ENCODE results near the gene BNC2. TPM values are rescaled to one million over a fixed set of nuclear protein-coding genes. Genes with fewer than 3 reads are reported as not detected.

Gene BNC2
- total and polyA plus RNA-seq, 2 of the 4 experiments (the other 2 are of a cell fraction), result 15.5 to 45.2 TPM

DNA sequence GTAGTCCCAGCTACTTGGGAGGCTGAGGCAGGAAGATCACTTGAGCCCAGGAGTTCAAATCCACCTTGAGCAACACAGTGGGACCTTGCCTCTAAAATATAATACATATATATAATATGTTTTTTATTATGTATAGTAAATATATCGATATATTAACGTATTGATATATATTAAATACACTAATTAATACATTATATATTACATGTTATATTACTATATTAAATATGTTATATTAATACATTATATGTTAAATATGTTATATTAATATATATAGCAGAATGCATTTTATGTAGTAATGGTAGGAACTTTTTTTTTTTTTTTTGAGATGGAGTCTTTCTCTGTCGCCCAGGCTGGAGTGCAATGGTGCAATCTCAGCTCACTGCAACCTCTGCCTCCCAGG lies 18.1 kb upstream of the BNC2 start:
- intact Hi-C loops (cut with micrococcal nuclease) (no loop called here), dilution Hi-C loops (cut with HindIII; ENCODE audit: low sequenced_read_pairs, unreplicated experiment) (no loop called here), in situ Hi-C loops (cut with MboI; ENCODE audit: low sequenced_read_pairs) (no loop called here)
- Histone ChIP-seq H3K4me3 (ENCODE audit: insufficient read depth, low read depth, low read length) (no peak overlapping the region), H3K14ac (replicated peaks; ENCODE audit: low read depth, low read length) (no peak overlapping the region), H3K27me3 (ENCODE audit: control insufficient read depth, insufficient read depth, low read length) (no peaks in the 10 kb centered on the region), H2AFZ (replicated peaks; ENCODE audit: low read length, poor library complexity) (no peak overlapping the region), H3K18ac (ENCODE audit: low read depth, low read length) (no peak overlapping the region), H2AK9ac (replicated peaks; ENCODE audit: low read depth, low read length, poor library complexity) (no peak overlapping the region), H4K20me1 (ENCODE audit: insufficient read depth, low read length) (no peaks in the 10 kb centered on the region), H3K9ac (ENCODE audit: low read depth, low read length) (no peak overlapping the region), H3K23ac (ENCODE audit: low read depth, low read length) (no peak overlapping the region), H2BK120ac (ENCODE audit: low read depth, low read length) (no peak overlapping the region), H3K9me1 (ENCODE audit: insufficient read depth, low read length) (peaks cover 6% of the 10 kb centered on the region; the same call in 1 of the 2 replicates), H3K27ac (ENCODE audit: insufficient read depth, low read length) (no peak overlapping the region), H2BK5ac (ENCODE audit: low read depth, low read length, poor library complexity, severe bottlenecking) (no peak overlapping the region), H3K9me3 (ENCODE audit: control insufficient read depth, insufficient read depth, low read length) (no peaks in the 10 kb centered on the region), H3K79me1 (ENCODE audit: low read depth in 1 of 2, low read length in 2 of 2) (no peaks in the 10 kb centered on the region), H2BK15ac (ENCODE audit: low read depth, low read length) (no peak overlapping the region), H3K4me2 (ENCODE audit: low read depth, low read length) (no peak overlapping the region), H4K8ac (ENCODE audit: low read depth in 2 of 2, low read length in 2 of 2) (no peak overlapping the region), H3K56ac (ENCODE audit: extremely low read depth, insufficient read depth, low read length) (no peak overlapping the region), H2AK5ac (ENCODE audit: low read depth, low read length) (no peak overlapping the region), H3K4ac (ENCODE audit: low read depth, low read length) (no peak overlapping the region), H4K5ac (ENCODE audit: low read depth, low read length) (no peak overlapping the region), H2BK20ac (ENCODE audit: low read depth, low read length) (no peak overlapping the region), H3K4me1 (ENCODE audit: control insufficient read depth, insufficient read depth, low read length) (peaks cover 10% of the 10 kb centered on the region), H3K36me3 (ENCODE audit: control insufficient read depth, insufficient read depth, low read length) (no peaks in the 10 kb centered on the region), H4K91ac (ENCODE audit: insufficient read depth, low read depth, low read length) (no peak overlapping the region)
- TF ChIP-seq, protein P1, sequence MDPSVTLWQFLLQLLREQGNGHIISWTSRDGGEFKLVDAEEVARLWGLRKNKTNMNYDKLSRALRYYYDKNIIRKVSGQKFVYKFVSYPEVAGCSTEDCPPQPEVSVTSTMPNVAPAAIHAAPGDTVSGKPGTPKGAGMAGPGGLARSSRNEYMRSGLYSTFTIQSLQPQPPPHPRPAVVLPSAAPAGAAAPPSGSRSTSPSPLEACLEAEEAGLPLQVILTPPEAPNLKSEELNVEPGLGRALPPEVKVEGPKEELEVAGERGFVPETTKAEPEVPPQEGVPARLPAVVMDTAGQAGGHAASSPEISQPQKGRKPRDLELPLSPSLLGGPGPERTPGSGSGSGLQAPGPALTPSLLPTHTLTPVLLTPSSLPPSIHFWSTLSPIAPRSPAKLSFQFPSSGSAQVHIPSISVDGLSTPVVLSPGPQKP (IDR thresholded peaks at IDR 0.05; ENCODE audit: borderline replicate concordance, low read depth, low read length), result no peak
- TF ChIP-seq SMC3 (IDR thresholded peaks at IDR 0.05; ENCODE audit: low read depth, low read length) (no peak), NFE2L2 (IDR thresholded peaks at IDR 0.05; ENCODE audit: low read depth, low read length) (no peak)
- ATAC-seq (ENCODE audit: low read depth) (no peak), DNase-seq (no peak)
- BruUV-seq (replicated peaks), result no TSS peak
- ChIA-PET CTCF (no interaction called here), POLR2A (ENCODE audit: unreplicated experiment) (no interaction called here)
- WGBS, 2 experiments (ENCODE audit: extremely low coverage in 2 of 2, insufficient read length in 1 of 2), result no CpG with 5 or more reads among the region's 3 CpGs
